Epithelial cell of proximal tubule (primary cell): Measurements from ENCODE around the gene ZAR1. TPM values are rescaled to one million over a fixed set of nuclear protein-coding genes. Genes with fewer than 3 reads are reported as not detected.

Source experiments
- DNase-seq: peaks from one replicate; pipeline ENCODE4 v3.0.0-alpha.2; 2011; ENCODE audit warnings: low read depth
- H3K4me3 ChIP-seq: 2 replicates; pipeline ENCODE4 v1.5.1; 2011; ENCODE audit warnings: low read depth, mild to moderate bottlenecking, low read length
- CTCF ChIP-seq: conservative IDR thresholded peaks from 2 replicates; pipeline ENCODE4 v1.5.1; 2012; ENCODE audit warnings: low read depth, mild to moderate bottlenecking, low read length
- total RNA-seq: library from RNA; depleted of rRNA; stranded (reverse); fragments of >200 nt; gene quantifications from 2 replicates; pipeline ENCODE4 v1.2.3, GENCODE V29; 2015

The ZAR1 gene
- total RNA-seq, 1 donor from 2014 or later = 0.23 TPM

DNA sequence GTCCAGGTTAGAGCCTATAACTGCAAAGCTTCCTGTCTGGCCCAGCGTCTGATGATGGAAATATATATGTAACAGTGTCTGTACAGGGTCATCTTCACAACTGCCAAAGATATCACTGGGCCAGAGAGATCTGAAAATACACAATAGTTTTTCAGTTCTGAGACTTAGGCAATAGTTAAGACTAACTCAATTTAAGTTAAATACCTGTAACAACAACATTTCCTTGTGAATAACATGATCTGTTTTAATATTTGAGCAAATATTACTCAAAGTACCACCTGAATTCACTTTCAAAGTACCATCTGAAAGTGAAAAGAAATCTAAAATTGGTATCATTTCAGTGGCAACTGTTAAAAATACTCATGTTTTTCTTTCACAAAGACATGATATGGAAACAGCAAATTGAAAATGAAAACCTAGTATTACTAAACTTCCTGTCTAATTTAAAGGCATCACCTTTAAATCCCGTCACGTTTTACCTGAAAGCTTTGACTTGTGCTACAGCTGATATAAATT is 9.6 kb downstream of the ZAR1 start:
- no peak for TF ChIP-seq CTCF
- H3K4me3 ChIP-seq = no peak overlapping the region
- DNase-seq = no peak

- no peak for TF ChIP-seq CTCF
- no peak overlapping the region for H3K4me3 ChIP-seq
- DNase-seq = no peak
Measured at GRCh38 chr4:48503233-48504025, 13.4 kb downstream of the ZAR1 start.

DNA sequence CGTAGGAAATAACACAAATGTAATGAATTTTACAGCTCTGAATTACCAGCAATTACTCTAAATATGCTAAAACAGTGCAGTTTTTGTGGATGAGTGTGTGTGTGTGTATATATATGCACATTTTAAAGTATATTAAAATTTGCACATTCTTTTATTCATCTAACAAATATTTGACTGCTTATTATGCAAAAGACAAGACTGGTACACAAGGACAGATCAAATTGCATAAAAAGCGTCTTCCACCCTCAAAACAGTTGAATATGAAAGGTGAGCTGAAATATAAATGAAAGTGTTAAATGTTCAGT is 13.9 kb downstream of the ZAR1 start:
- TF ChIP-seq CTCF = no peak
- H3K4me3 ChIP-seq = no peak overlapping the region
- DNase-seq = no peak

DNA sequence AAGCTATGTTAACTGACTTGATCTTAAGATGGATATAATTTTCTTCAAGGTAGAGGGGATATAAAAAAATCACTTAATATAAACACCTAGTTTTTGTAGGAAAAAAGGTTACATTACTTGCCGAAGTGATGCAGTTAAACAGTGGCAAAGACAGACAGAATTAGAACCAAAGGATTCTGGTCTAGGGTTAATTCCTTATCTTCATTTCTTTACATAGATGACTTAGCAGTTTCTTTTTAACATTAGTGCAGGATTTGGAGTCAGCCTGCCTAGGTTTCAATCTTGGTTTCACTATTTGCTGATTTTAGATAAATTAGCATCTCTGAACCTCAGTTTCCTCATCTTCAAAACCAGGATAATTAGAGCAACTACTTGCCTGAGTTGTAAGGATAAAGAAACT is 14.3 kb downstream of the ZAR1 start:
- DNase-seq = no peak
- H3K4me3 ChIP-seq = no peak overlapping the region
- TF ChIP-seq CTCF = no peak

DNA sequence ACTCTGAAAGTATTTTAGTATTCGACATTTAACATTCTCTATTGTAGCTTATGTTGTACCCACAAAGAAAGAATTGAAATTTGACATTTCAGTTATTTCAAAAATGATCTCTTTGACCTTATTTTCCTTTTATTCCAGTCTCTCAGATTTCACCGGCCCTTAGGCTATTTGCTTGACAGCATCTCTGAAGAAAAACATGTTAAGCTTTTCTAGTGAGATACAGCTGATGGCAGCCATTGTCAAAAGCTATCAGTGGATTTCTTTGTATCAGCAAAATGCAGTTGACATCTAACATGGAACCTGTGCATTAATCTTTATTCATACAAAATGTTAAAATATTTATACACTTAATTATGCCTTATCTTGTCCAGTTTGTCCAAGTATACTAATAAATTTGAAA is 16.7 kb downstream of the ZAR1 start:
- no peak overlapping the region for H3K4me3 ChIP-seq
- DNase-seq = no peak
- no peak for TF ChIP-seq CTCF

DNA sequence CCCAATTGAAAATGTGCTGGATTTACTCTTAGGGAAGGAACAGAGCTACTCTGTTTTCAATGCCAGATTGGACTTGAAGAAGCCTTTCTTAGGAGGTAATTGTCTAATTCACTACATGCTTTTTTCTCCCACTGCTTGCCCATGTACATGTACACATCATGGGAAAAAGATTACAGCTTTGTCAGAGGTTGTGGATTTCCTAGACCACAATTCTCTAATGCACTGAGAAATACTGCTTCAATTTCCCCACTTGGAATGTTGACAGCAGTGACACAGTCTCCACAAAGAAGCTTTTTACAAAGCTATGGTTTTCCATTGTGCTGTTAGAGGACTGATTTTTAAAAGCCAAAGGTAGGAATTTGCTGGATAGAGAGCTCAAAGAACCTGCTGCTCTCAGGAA is 19.5 kb downstream of the ZAR1 start:
- no peak for DNase-seq
- TF ChIP-seq CTCF = no peak
- no peak overlapping the region for H3K4me3 ChIP-seq

- H3K4me3 ChIP-seq = no peak overlapping the region
- no peak for TF ChIP-seq CTCF
- no peak for DNase-seq
Measured at GRCh38 chr4:48518143-48518542, 28.1 kb downstream of the ZAR1 start.
